Measurements from ENCODE around the gene UBQLN3.
A peak's percentile ranks its signal among the peaks of the same experiment; 100 is the strongest.

Gene UBQLN3

GRCh38 chr11:5509803-5510202 is at the start of gene UBQLN3:
UBQLN3 (minus strand) TSS chr11:5509957; CDS start chr11:5509558, 399 bp downstream.
- Histone ChIP-seq H3K4me3 (ENCODE audit: low read depth, low read length) (no peak within 1 kb of the TSS), H3K27ac (peak within 1 kb of the TSS; percentile 93), H3K9me3 (ENCODE audit: severe bottlenecking) (no peaks in the 10 kb centered on the region), H3K27me3 (ENCODE audit: insufficient read depth, low read depth, severe bottlenecking) (no peaks in the 10 kb centered on the region), H3K36me3 (no peaks in the 10 kb centered on the region)
- DNase-seq = no peak
- no peak for TF ChIP-seq CTCF (IDR thresholded peaks at IDR 0.05; ENCODE audit: low read depth, low read length)

- H3K27ac ChIP-seq = no peak overlapping the region
- no peaks in the 10 kb centered on the region for H3K36me3 ChIP-seq
These were observed 48.0 kb upstream of the UBQLN3 start for GRCh38 chr11:5557751-5558150.

GRCh38 chr11:5556596-5557188 is 46.9 kb upstream of the UBQLN3 start:
- no peak for TF ChIP-seq CTCF (IDR thresholded peaks at IDR 0.05; ENCODE audit: low read depth, low read length)
- Histone ChIP-seq H3K27ac (no peak overlapping the region), H3K27me3 (ENCODE audit: insufficient read depth, low read depth, severe bottlenecking) (peaks cover 18% of the 10 kb centered on the region), H3K9me3 (ENCODE audit: severe bottlenecking) (no peaks in the 10 kb centered on the region), H3K36me3 (no peaks in the 10 kb centered on the region), H3K4me3 (ENCODE audit: low read depth, low read length) (no peak overlapping the region)
- no peak for DNase-seq

More at GRCh38 chr11:5557751-5558150, 48.0 kb upstream of the UBQLN3 start:
- H3K27me3 ChIP-seq (ENCODE audit: insufficient read depth, low read depth, severe bottlenecking) = peaks cover 26% of the 10 kb centered on the region
- no peak for TF ChIP-seq CTCF (IDR thresholded peaks at IDR 0.05; ENCODE audit: low read depth, low read length)
- H3K4me3 ChIP-seq (ENCODE audit: low read depth, low read length) = no peak overlapping the region
- H3K9me3 ChIP-seq (ENCODE audit: severe bottlenecking) = no peaks in the 10 kb centered on the region
- no peak for DNase-seq

GRCh38 chr11:5553343-5553742 is 43.6 kb upstream of the UBQLN3 start:
- Histone ChIP-seq H3K36me3 (no peaks in the 10 kb centered on the region), H3K4me3 (ENCODE audit: low read depth, low read length) (no peak overlapping the region), H3K9me3 (ENCODE audit: severe bottlenecking) (no peaks in the 10 kb centered on the region), H3K27me3 (ENCODE audit: insufficient read depth, low read depth, severe bottlenecking) (peaks cover 13% of the 10 kb centered on the region), H3K27ac (no peak overlapping the region)
- no peak for TF ChIP-seq CTCF (IDR thresholded peaks at IDR 0.05; ENCODE audit: low read depth, low read length)
- no peak for DNase-seq

- no peak for DNase-seq
- Histone ChIP-seq H3K36me3 (no peaks in the 10 kb centered on the region), H3K27me3 (ENCODE audit: insufficient read depth, low read depth, severe bottlenecking) (peaks cover 5% of the 10 kb centered on the region), H3K4me3 (ENCODE audit: low read depth, low read length) (no peak overlapping the region), H3K9me3 (ENCODE audit: severe bottlenecking) (no peaks in the 10 kb centered on the region), H3K27ac (no peak overlapping the region)
- no peak for TF ChIP-seq CTCF (IDR thresholded peaks at IDR 0.05; ENCODE audit: low read depth, low read length)
These were observed 40.8 kb upstream of the UBQLN3 start for GRCh38 chr11:5550440-5551095.
